ENCODE measurements around the gene KMO.

- no peak for TF ChIP-seq CTCF (IDR thresholded peaks at IDR 0.05; ENCODE audit: low read depth, low read length)
- TF ChIP-seq POLR2A (IDR thresholded peaks at IDR 0.05; ENCODE audit: extremely low read depth, insufficient read length): no peak
- TF ChIP-seq MAX (IDR thresholded peaks at IDR 0.05; ENCODE audit: low read depth, low read length): no peak
Measured at GRCh38 chr1:241589521-241589920, 57.3 kb downstream of the KMO start.

Data from NB4 (cell line).